Camera-type eye (tissue), 1 donor: ENCODE data around the gene MMP20. TPM values are rescaled to one million over a fixed set of nuclear protein-coding genes. Genes with fewer than 3 reads are reported as not detected.

Experiments
- total RNA-seq: library from RNA; depleted of rRNA; stranded (reverse); fragments of >200 nt; gene quantifications from one replicate; pipeline ENCODE4 v1.2.3, GENCODE V29; 2014

MMP20 gene
- total RNA-seq = 0.16 TPM

GRCh38 chr11:102625177-102625576 is at the start of gene MMP20:
Gene MMP20, minus strand, starts transcription at chr11:102625332. Its CDS starts 13 bp downstream, at chr11:102625319.

GRCh38 chr11:102530558-102530957 is 94.6 kb downstream of the MMP20 start, which contains the start of gene MMP7:
Gene MMP7, minus strand, starts transcription at chr11:102530747. Its CDS starts 47 bp downstream, at chr11:102530700.

Other genes with a start within 250 kb of the MMP20 start
- 117 TPM for gene TMEM123, start 172.6 kb downstream of the MMP20 start, total RNA-seq
- 9.1 TPM for gene MMP7, start 94.6 kb downstream of the MMP20 start, total RNA-seq
- 1.2 TPM for gene MMP27, start 80.4 kb upstream of the MMP20 start, total RNA-seq
- gene MMP8, start 99.6 kb upstream of the MMP20 start, total RNA-seq = not detected
- 1.3 TPM for gene MMP10, start 155.3 kb upstream of the MMP20 start, total RNA-seq
- not detected for gene MMP1, start 172.8 kb upstream of the MMP20 start, total RNA-seq
- not detected for gene MMP3, start 218.3 kb upstream of the MMP20 start, total RNA-seq
- gene MMP12, start 249.7 kb upstream of the MMP20 start, total RNA-seq = not detected